AG04450 (cell line): Measurements from ENCODE around the gene ST6GALNAC3. TPM values are rescaled to one million over a fixed set of nuclear protein-coding genes. Genes with fewer than 3 reads are reported as not detected.

Source experiments
- CTCF ChIA-PET: fragments of 300-600, 350-600 bp; formaldehyde crosslinking; extraction: SDS; loops from one replicate; lab custom pipeline; 2022; ENCODE audit warnings: antibody characterized with exemption, inconsistent platforms; lab: Charles Lee
- POLR2A ChIA-PET: fragments of 350-600 bp; formaldehyde crosslinking; extraction: SDS; loops from one replicate; lab custom pipeline; 2021; ENCODE audit warnings: antibody characterized with exemption, inconsistent platforms; lab: Yijun Ruan, JAX
- DNase-seq: peaks from one replicate; pipeline ENCODE4 v3.0.0-alpha.2; 2011; ENCODE audit warnings: low read depth, low spot score
- H3K27ac ChIP-seq: one replicate; pipeline ENCODE4 v1.5.1; 2012; ENCODE audit warnings: low read depth, low read length, control low read depth
- H3K27me3 ChIP-seq: one replicate; pipeline ENCODE4 v1.6.0; 2012; ENCODE audit warnings: low read length; ENCODE audit not compliant: control insufficient read depth, insufficient read depth
- H3K4me3 ChIP-seq: 2 replicates; pipeline ENCODE4 v1.5.1; 2011; ENCODE audit warnings: mild to moderate bottlenecking, low read depth, low read length, control low read depth
- H3K9me3 ChIP-seq: 2 replicates; pipeline ENCODE4 v1.5.1; 2012; ENCODE audit warnings: low read length; ENCODE audit not compliant: control insufficient read depth, insufficient read depth
- CTCF ChIP-seq: IDR thresholded peaks from 2 replicates; pipeline ENCODE4 v1.5.1; 2011; ENCODE audit warnings: low read depth, low read length, control low read depth, inconsistent platforms
- polyA plus RNA-seq: library from polyadenylated mRNA; depleted of rRNA; stranded (reverse); fragments of >200 nt; gene quantifications from 2 replicates; pipeline ENCODE4 v1.2.3, GENCODE V29; 2011

The ST6GALNAC3 gene
- polyA plus RNA-seq, 1 experiment, result 2.1 TPM

GRCh38 chr1:76164165-76164564, 89.6 kb downstream of the ST6GALNAC3 start:
- no peak for TF ChIP-seq CTCF
- no peak for DNase-seq
- Histone ChIP-seq H3K9me3 (no peaks in the 10 kb centered on the region), H3K27me3 (no peaks in the 10 kb centered on the region), H3K4me3 (no peak overlapping the region), H3K27ac (no peak overlapping the region)
- POLR2A ChIA-PET, result no interaction called here
- CTCF ChIA-PET, result interaction anchor here (1.2 kb wide), 1 partner anchor 10 kb away, joined by 8 read pairs; no protein-coding TSS in a partner anchor

- CTCF ChIA-PET, result interaction anchor here (3.6 kb wide), 1 partner anchor 15 kb away, joined by 15 read pairs; no protein-coding TSS in a partner anchor
- H3K27me3 ChIP-seq, result no peaks in the 10 kb centered on the region
- no peak overlapping the region for H3K27ac ChIP-seq
- POLR2A ChIA-PET, result no interaction called here
- DNase-seq, result no peak
- no peak for TF ChIP-seq CTCF
- no peak overlapping the region for H3K4me3 ChIP-seq
- H3K9me3 ChIP-seq, result no peaks in the 10 kb centered on the region
These were observed 95.5 kb downstream of the ST6GALNAC3 start for GRCh38 chr1:76170084-76170483.

GRCh38 chr1:76170513-76170912, 96.0 kb downstream of the ST6GALNAC3 start:
- H3K27ac ChIP-seq, result no peak overlapping the region
- no peak overlapping the region for H3K4me3 ChIP-seq
- H3K27me3 ChIP-seq, result no peaks in the 10 kb centered on the region
- TF ChIP-seq CTCF, result no peak
- ChIA-PET POLR2A (no interaction called here), CTCF (interaction anchor here (3.6 kb wide), 1 partner anchor 16 kb away, joined by 15 read pairs; no protein-coding TSS in a partner anchor)
- DNase-seq, result no peak
- H3K9me3 ChIP-seq, result no peaks in the 10 kb centered on the region

- H3K4me3 ChIP-seq, result no peak overlapping the region
- no peak for TF ChIP-seq CTCF
- no peak for DNase-seq
- no peak overlapping the region for H3K27ac ChIP-seq
- H3K27me3 ChIP-seq, result no peaks in the 10 kb centered on the region
- POLR2A ChIA-PET, result no interaction called here
- CTCF ChIA-PET, result interaction anchor here (0.8 to 1.7 kb wide), 3 partner anchors 8 to 22 kb away, joined by 3 to 5 read pairs (median 4); no protein-coding TSS in a partner anchor
- no peaks in the 10 kb centered on the region for H3K9me3 ChIP-seq
These were observed 101.5 kb downstream of the ST6GALNAC3 start for GRCh38 chr1:76176000-76176399.

GRCh38 chr1:76177615-76178014, 103.1 kb downstream of the ST6GALNAC3 start:
- CTCF ChIA-PET, result interaction anchor here (1.7 kb wide), 1 partner anchor 10 kb away, joined by 5 read pairs; no protein-coding TSS in a partner anchor
- DNase-seq, result no peak
- no peak for TF ChIP-seq CTCF
- H3K27me3 ChIP-seq, result no peaks in the 10 kb centered on the region
- H3K27ac ChIP-seq, result no peak overlapping the region
- no peaks in the 10 kb centered on the region for H3K9me3 ChIP-seq
- POLR2A ChIA-PET, result no interaction called here
- H3K4me3 ChIP-seq, result no peak overlapping the region
